ENCODE data around the gene DDX17. TPM values are rescaled to one million over a fixed set of nuclear protein-coding genes. Genes with fewer than 3 reads are reported as not detected.

DDX17 gene
- total RNA-seq, 1 experiment from 2014 or later = 399 TPM

GRCh38 chr22:38523479-38523878, 17.4 kb upstream of the DDX17 start (continued):
- TF ChIP-seq, protein P1, sequence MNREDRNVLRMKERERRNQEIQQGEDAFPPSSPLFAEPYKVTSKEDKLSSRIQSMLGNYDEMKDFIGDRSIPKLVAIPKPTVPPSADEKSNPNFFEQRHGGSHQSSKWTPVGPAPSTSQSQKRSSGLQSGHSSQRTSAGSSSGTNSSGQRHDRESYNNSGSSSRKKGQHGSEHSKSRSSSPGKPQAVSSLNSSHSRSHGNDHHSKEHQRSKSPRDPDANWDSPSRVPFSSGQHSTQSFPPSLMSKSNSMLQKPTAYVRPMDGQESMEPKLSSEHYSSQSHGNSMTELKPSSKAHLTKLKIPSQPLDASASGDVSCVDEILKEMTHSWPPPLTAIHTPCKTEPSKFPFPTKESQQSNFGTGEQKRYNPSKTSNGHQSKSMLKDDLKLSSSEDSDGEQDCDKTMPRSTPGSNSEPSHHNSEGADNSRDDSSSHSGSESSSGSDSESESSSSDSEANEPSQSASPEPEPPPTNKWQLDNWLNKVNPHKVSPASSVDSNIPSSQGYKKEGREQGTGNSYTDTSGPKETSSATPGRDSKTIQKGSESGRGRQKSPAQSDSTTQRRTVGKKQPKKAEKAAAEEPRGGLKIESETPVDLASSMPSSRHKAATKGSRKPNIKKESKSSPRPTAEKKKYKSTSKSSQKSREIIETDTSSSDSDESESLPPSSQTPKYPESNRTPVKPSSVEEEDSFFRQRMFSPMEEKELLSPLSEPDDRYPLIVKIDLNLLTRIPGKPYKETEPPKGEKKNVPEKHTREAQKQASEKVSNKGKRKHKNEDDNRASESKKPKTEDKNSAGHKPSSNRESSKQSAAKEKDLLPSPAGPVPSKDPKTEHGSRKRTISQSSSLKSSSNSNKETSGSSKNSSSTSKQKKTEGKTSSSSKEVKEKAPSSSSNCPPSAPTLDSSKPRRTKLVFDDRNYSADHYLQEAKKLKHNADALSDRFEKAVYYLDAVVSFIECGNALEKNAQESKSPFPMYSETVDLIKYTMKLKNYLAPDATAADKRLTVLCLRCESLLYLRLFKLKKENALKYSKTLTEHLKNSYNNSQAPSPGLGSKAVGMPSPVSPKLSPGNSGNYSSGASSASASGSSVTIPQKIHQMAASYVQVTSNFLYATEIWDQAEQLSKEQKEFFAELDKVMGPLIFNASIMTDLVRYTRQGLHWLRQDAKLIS (CRISPR knock-in tag; IDR thresholded peaks at IDR 0.05; ENCODE audit: borderline replicate concordance) = no peak
- TF ChIP-seq, protein P2, sequence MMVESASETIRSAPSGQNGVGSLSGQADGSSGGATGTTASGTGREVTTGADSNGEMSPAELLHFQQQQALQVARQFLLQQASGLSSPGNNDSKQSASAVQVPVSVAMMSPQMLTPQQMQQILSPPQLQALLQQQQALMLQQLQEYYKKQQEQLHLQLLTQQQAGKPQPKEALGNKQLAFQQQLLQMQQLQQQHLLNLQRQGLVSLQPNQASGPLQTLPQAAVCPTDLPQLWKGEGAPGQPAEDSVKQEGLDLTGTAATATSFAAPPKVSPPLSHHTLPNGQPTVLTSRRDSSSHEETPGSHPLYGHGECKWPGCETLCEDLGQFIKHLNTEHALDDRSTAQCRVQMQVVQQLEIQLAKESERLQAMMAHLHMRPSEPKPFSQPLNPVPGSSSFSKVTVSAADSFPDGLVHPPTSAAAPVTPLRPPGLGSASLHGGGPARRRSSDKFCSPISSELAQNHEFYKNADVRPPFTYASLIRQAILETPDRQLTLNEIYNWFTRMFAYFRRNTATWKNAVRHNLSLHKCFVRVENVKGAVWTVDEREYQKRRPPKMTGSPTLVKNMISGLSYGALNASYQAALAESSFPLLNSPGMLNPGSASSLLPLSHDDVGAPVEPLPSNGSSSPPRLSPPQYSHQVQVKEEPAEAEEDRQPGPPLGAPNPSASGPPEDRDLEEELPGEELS (CRISPR knock-in tag; IDR thresholded peaks at IDR 0.05) = no peak
- TF ChIP-seq ERG (CRISPR knock-in tag; IDR thresholded peaks at IDR 0.05) = no peak
- TF ChIP-seq ETV6 (CRISPR knock-in tag; IDR thresholded peaks at IDR 0.05) = no peak

GRCh38 chr22:38523029-38523428, 16.9 kb upstream of the DDX17 start:
- CTCF ChIA-PET = interaction anchor here (1.1 to 1.5 kb wide), 2 partner anchors 47 to 49 kb away, joined by 3 to 5 read pairs; partner anchors contain the start of gene DMC1
- ATAC-seq = no peak
- Mint-ChIP-seq H3K4me1 (no peaks in the 10 kb centered on the region), H3K4me3 (no peak overlapping the region), H3K27ac (no peak overlapping the region), H3K9me3 (no peaks in the 10 kb centered on the region), H3K27me3 (ENCODE audit: low read depth) (no peaks in the 10 kb centered on the region; the same call in none of the 2 replicates), H3K36me3 (no peaks in the 10 kb centered on the region)
- no peak for DNase-seq (ENCODE audit: low spot score)
- POLR2A ChIA-PET = interaction anchor here (1.5 kb wide), 1 partner anchor 48 kb away, joined by 4 read pairs; no protein-coding TSS in a partner anchor
- TF ChIP-seq, protein P3, sequence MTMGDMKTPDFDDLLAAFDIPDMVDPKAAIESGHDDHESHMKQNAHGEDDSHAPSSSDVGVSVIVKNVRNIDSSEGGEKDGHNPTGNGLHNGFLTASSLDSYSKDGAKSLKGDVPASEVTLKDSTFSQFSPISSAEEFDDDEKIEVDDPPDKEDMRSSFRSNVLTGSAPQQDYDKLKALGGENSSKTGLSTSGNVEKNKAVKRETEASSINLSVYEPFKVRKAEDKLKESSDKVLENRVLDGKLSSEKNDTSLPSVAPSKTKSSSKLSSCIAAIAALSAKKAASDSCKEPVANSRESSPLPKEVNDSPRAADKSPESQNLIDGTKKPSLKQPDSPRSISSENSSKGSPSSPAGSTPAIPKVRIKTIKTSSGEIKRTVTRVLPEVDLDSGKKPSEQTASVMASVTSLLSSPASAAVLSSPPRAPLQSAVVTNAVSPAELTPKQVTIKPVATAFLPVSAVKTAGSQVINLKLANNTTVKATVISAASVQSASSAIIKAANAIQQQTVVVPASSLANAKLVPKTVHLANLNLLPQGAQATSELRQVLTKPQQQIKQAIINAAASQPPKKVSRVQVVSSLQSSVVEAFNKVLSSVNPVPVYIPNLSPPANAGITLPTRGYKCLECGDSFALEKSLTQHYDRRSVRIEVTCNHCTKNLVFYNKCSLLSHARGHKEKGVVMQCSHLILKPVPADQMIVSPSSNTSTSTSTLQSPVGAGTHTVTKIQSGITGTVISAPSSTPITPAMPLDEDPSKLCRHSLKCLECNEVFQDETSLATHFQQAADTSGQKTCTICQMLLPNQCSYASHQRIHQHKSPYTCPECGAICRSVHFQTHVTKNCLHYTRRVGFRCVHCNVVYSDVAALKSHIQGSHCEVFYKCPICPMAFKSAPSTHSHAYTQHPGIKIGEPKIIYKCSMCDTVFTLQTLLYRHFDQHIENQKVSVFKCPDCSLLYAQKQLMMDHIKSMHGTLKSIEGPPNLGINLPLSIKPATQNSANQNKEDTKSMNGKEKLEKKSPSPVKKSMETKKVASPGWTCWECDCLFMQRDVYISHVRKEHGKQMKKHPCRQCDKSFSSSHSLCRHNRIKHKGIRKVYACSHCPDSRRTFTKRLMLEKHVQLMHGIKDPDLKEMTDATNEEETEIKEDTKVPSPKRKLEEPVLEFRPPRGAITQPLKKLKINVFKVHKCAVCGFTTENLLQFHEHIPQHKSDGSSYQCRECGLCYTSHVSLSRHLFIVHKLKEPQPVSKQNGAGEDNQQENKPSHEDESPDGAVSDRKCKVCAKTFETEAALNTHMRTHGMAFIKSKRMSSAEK (CRISPR knock-in tag; IDR thresholded peaks at IDR 0.05; ENCODE audit: borderline replicate concordance) = no peak
- TF ChIP-seq, protein P4, sequence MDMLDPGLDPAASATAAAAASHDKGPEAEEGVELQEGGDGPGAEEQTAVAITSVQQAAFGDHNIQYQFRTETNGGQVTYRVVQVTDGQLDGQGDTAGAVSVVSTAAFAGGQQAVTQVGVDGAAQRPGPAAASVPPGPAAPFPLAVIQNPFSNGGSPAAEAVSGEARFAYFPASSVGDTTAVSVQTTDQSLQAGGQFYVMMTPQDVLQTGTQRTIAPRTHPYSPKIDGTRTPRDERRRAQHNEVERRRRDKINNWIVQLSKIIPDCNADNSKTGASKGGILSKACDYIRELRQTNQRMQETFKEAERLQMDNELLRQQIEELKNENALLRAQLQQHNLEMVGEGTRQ (CRISPR knock-in tag; IDR thresholded peaks at IDR 0.05) = no peak
- TF ChIP-seq ZNF232 (CRISPR knock-in tag; IDR thresholded peaks at IDR 0.05) (no peak), ZNF263 (CRISPR knock-in tag; IDR thresholded peaks at IDR 0.05; ENCODE audit: low read depth) (no peak)

Data from WTC11 (cell line).